Astrocyte (in vitro differentiated cells and primary cell): ENCODE measurements around the gene PDP2.

Source experiments
- EZH2 ChIP-seq: IDR thresholded peaks from 2 replicates; pipeline ENCODE4 v1.6.1; 2012; ENCODE audit warnings: mild to moderate bottlenecking, low read length, inconsistent platforms; ENCODE audit not compliant: insufficient read depth
- TF ChIP-seq, protein P1 (sequence below): IDR thresholded peaks from 2 replicates; pipeline ENCODE4 v1.5.1; 2011; ENCODE audit warnings: low read depth, mild to moderate bottlenecking, inconsistent platforms, low read length, moderate library complexity; ENCODE audit not compliant: insufficient read depth

DNA sequence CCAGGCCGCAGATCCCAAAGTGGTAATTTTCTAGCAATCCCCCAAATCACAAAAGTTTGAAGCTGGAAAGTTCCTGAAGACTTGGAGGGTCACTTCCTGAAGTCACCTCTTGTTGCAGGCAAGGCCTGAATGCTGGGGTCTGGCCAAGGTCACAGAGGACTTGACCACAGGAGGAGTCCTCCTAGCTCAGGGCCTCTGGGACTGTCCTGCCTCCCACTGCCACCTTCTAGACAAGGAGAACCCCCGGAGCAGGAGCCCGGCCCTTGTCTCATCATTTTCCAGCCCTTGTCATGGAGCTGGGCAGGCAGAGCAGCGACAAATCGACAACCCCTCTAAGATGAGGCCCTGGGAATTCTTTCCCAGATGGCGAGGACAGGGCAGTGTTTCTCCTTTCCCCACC is 38.0 kb downstream of the PDP2 start:
- TF ChIP-seq, protein P1, sequence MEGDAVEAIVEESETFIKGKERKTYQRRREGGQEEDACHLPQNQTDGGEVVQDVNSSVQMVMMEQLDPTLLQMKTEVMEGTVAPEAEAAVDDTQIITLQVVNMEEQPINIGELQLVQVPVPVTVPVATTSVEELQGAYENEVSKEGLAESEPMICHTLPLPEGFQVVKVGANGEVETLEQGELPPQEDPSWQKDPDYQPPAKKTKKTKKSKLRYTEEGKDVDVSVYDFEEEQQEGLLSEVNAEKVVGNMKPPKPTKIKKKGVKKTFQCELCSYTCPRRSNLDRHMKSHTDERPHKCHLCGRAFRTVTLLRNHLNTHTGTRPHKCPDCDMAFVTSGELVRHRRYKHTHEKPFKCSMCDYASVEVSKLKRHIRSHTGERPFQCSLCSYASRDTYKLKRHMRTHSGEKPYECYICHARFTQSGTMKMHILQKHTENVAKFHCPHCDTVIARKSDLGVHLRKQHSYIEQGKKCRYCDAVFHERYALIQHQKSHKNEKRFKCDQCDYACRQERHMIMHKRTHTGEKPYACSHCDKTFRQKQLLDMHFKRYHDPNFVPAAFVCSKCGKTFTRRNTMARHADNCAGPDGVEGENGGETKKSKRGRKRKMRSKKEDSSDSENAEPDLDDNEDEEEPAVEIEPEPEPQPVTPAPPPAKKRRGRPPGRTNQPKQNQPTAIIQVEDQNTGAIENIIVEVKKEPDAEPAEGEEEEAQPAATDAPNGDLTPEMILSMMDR: no peak
- no peak for TF ChIP-seq EZH2
